Chondrocyte (in vitro differentiated cells): ENCODE results near the gene MAP4. TPM values are rescaled to one million over a fixed set of nuclear protein-coding genes. Genes with fewer than 3 reads are reported as not detected.
"Not testable (repeated sequence)": the region's sequence is repeated elsewhere in the genome, so short reads cannot be mapped to it uniquely, and the experiment has no call there.

Experiments used
- DNase-seq: peaks from one replicate; pipeline ENCODE4 v3.0.0; 2021; ENCODE audit warnings: mixed read lengths, low spot score
- H3K27ac Mint-ChIP-seq: one replicate; pipeline ENCODE4 v1.8.0; 2021; ENCODE audit warnings: mild to moderate bottlenecking, moderate library complexity, mixed read lengths; ENCODE audit not compliant: unreplicated experiment
- H3K27me3 Mint-ChIP-seq: 2 replicates; pipeline ENCODE4 v1.8.0; 2021; ENCODE audit warnings: low read depth, mixed read lengths
- H3K36me3 Mint-ChIP-seq: 2 replicates; pipeline ENCODE4 v1.8.0; 2021; ENCODE audit warnings: low read depth, mixed read lengths
- H3K4me1 Mint-ChIP-seq: 2 replicates; pipeline ENCODE4 v1.8.0; 2021; ENCODE audit warnings: low read depth, mild to moderate bottlenecking, mixed read lengths
- H3K4me3 Mint-ChIP-seq: one replicate; pipeline ENCODE4 v1.8.0; 2021; ENCODE audit warnings: mild to moderate bottlenecking, moderate library complexity, mixed read lengths; ENCODE audit not compliant: unreplicated experiment
- H3K9me3 Mint-ChIP-seq: 2 replicates; pipeline ENCODE4 v1.8.0; 2021; ENCODE audit warnings: low read depth, mixed read lengths
- total RNA-seq: library from RNA; stranded (reverse); gene quantifications from 3 replicates; pipeline ENCODE4 v1.2.1, GENCODE V29; 2021
- TF ChIP-seq, protein P1 (sequence below): fragments of 200-600 bp; sonication (generic); IDR thresholded peaks from 2 replicates; pipeline ENCODE4 v1.5.0; 2021; ENCODE audit warnings: antibody characterized with exemption, mild to moderate bottlenecking, moderate library complexity

Gene MAP4
- total RNA-seq, 1 donor from 2014 or later, result 401 TPM

- no peaks in the 10 kb centered on the region for H3K9me3 Mint-ChIP-seq
- H3K27ac Mint-ChIP-seq, result no peak overlapping the region
- TF ChIP-seq, protein P1, sequence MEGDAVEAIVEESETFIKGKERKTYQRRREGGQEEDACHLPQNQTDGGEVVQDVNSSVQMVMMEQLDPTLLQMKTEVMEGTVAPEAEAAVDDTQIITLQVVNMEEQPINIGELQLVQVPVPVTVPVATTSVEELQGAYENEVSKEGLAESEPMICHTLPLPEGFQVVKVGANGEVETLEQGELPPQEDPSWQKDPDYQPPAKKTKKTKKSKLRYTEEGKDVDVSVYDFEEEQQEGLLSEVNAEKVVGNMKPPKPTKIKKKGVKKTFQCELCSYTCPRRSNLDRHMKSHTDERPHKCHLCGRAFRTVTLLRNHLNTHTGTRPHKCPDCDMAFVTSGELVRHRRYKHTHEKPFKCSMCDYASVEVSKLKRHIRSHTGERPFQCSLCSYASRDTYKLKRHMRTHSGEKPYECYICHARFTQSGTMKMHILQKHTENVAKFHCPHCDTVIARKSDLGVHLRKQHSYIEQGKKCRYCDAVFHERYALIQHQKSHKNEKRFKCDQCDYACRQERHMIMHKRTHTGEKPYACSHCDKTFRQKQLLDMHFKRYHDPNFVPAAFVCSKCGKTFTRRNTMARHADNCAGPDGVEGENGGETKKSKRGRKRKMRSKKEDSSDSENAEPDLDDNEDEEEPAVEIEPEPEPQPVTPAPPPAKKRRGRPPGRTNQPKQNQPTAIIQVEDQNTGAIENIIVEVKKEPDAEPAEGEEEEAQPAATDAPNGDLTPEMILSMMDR, result no peak
- DNase-seq, result no peak
- H3K4me3 Mint-ChIP-seq, result no peak overlapping the region
- peaks cover 32% of the 10 kb centered on the region for H3K36me3 Mint-ChIP-seq
- no peaks in the 10 kb centered on the region for H3K4me1 Mint-ChIP-seq
- H3K27me3 Mint-ChIP-seq, result no peaks in the 10 kb centered on the region
Measured at GRCh38 chr3:47846186-47846879, 169.9 kb downstream of the MAP4 start.

DNA sequence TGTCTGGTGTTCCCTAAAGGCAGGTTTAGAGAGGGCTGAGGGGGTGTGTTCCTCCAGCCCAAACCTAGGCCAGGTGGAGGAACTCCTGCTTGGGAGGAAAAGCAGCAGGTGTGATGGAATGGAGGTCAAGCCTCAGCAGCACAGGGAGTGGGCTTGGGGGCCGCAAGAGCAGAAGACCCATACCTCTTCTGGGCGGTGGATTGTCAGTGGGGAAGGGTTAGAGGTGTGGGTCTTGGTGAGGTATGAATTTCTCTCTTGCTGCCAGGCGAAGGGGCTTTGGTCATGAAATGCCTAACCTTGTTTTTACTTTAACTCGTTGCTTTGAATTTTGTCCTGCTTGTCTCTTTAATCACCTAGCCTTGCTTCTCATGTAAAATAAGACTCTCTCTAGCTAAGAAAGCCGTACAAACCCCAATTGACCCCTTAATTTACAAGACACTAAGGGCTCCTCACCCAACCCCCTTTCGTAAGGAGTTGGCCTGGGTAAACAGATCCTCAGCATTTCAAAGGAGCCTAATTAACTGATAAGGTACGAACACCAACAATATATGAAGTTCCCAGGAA is 174.3 kb downstream of the MAP4 start:
- no peak for DNase-seq
- TF ChIP-seq, protein P1, result no peak

DNA sequence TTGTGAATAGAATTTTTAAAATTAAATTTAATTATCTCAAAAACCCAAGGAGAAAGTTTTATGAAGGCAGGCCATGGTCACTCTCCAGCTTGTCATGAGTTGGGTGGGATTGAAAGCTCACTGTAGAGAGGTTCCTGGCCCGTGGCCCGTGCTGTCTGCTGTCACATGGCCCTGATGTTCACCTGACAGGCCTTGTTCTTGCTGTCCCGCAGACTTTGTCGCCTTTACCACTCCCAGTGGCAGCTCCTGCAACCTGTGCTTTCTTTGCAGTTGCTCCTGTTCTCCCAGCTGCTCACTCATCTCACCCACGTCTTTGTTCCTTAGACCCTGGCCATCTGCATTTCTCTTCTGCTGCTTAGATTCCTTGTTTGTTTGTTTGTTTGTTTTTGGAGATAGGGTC is 177.7 kb downstream of the MAP4 start:
- Mint-ChIP-seq H3K27me3 (no peaks in the 10 kb centered on the region), H3K36me3 (peaks cover 31% of the 10 kb centered on the region), H3K27ac (peak overlapping the region; percentile 42), H3K9me3 (no peaks in the 10 kb centered on the region), H3K4me1 (no peaks in the 10 kb centered on the region), H3K4me3 (no peak overlapping the region)
- TF ChIP-seq, protein P1, result no peak
- no peak for DNase-seq

More for the DNA sequence above, 174.3 kb downstream of the MAP4 start:
- H3K36me3 Mint-ChIP-seq, result peaks cover 27% of the 10 kb centered on the region
- no peaks in the 10 kb centered on the region for H3K4me1 Mint-ChIP-seq
- no peaks in the 10 kb centered on the region for H3K27me3 Mint-ChIP-seq
- H3K27ac Mint-ChIP-seq, result peak overlapping the region; percentile 27
- no peak overlapping the region for H3K4me3 Mint-ChIP-seq
- H3K9me3 Mint-ChIP-seq, result no peaks in the 10 kb centered on the region

- Mint-ChIP-seq H3K27me3 (no peaks in the 10 kb centered on the region), H3K36me3 (peaks cover 28% of the 10 kb centered on the region), H3K4me3 (no peak overlapping the region), H3K27ac (no peak overlapping the region), H3K9me3 (no peaks in the 10 kb centered on the region), H3K4me1 (no peaks in the 10 kb centered on the region)
- TF ChIP-seq, protein P1, result no peak
- no peak for DNase-seq
Measured at GRCh38 chr3:47836986-47837385, 179.2 kb downstream of the MAP4 start.

GRCh38 chr3:47829482-47829881 is 186.7 kb downstream of the MAP4 start:
- H3K4me3 Mint-ChIP-seq, DNase-seq, H3K27me3 Mint-ChIP-seq, H3K9me3 Mint-ChIP-seq, H3K27ac Mint-ChIP-seq: not testable (repeated sequence)
- Mint-ChIP-seq H3K36me3 (peaks cover 28% of the 10 kb centered on the region), H3K4me1 (peaks cover 30% of the 10 kb centered on the region)

DNA sequence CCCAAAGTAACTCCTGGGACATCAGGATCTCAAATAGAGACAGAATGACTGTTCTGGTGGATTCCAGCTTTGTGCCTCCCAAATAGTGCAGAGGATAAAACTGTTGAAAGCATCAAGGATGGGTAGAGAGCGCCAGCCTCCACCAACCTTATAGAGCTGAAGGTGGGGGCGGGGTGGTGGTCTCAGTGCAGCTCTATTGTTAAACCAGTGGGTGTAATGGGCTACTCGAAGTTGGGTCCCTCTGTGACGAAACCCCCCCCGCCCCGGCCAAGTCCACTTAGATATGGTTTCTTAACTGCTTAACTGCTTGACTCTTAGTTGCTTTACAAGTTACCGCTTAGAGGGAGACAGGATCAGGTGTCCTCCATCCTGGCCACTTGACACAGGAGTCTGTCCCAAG is 190.6 kb downstream of the MAP4 start:
- DNase-seq, result no peak
- TF ChIP-seq, protein P1, result no peak
- Mint-ChIP-seq H3K36me3 (peaks cover 13% of the 10 kb centered on the region), H3K9me3 (no peaks in the 10 kb centered on the region), H3K4me3 (peak overlapping the region; percentile 87), H3K27me3 (no peaks in the 10 kb centered on the region), H3K27ac (peak overlapping the region; percentile 87), H3K4me1 (peaks cover 25% of the 10 kb centered on the region)
